ENCODE measurements around the gene VEGFA.

VEGFA gene

DNA sequence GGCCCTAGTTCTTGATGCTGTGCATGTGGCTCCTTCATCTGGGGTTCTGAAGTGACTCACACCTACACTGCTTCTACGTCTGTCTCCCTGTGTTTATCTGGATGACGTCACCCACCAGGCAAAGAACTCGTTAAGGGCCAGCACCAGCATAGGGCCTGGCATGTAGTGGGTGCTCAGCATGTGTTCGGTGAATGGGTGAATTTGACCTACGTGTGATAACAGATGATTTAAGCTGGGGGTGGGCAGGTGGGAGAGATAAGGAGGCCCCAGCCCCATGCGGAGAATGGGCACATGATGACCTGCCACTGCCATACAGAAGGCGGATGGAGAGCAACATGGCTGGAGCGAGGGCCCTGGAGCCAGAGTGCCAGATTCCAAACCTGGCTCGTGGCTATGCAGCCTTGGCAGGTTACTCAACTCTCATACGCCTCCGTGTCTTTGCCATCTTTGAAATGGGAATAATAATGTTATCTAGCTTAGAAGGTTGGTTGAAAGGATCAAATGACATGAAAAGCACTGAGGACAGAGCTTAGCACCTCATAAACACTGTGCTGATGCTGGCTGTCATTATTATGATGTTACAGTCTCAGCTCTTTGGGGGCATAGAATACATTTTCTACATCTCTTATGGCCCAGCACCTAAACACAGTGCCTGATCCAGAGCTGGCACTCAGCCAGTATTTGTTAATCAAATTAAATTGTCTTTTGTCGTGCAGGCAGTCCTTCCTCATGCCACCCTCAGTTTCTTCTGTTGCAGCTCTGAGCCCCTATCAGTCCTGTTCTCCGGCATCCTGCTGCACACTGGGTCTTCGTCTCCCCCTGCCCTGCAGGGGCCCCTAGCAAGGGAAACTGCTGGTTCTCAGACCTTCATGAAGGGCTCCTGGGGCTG, 39.6 kb downstream of the VEGFA start:
- TF ChIP-seq, protein P1, sequence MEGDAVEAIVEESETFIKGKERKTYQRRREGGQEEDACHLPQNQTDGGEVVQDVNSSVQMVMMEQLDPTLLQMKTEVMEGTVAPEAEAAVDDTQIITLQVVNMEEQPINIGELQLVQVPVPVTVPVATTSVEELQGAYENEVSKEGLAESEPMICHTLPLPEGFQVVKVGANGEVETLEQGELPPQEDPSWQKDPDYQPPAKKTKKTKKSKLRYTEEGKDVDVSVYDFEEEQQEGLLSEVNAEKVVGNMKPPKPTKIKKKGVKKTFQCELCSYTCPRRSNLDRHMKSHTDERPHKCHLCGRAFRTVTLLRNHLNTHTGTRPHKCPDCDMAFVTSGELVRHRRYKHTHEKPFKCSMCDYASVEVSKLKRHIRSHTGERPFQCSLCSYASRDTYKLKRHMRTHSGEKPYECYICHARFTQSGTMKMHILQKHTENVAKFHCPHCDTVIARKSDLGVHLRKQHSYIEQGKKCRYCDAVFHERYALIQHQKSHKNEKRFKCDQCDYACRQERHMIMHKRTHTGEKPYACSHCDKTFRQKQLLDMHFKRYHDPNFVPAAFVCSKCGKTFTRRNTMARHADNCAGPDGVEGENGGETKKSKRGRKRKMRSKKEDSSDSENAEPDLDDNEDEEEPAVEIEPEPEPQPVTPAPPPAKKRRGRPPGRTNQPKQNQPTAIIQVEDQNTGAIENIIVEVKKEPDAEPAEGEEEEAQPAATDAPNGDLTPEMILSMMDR (IDR thresholded peaks at IDR 0.05; ENCODE audit: low read depth, low read length, missing control alignments): no peak
- H3K4me3 ChIP-seq (ENCODE audit: low read depth, low read length): no peak overlapping the region
- no peak for DNase-seq (ENCODE audit: low read depth)

DNA sequence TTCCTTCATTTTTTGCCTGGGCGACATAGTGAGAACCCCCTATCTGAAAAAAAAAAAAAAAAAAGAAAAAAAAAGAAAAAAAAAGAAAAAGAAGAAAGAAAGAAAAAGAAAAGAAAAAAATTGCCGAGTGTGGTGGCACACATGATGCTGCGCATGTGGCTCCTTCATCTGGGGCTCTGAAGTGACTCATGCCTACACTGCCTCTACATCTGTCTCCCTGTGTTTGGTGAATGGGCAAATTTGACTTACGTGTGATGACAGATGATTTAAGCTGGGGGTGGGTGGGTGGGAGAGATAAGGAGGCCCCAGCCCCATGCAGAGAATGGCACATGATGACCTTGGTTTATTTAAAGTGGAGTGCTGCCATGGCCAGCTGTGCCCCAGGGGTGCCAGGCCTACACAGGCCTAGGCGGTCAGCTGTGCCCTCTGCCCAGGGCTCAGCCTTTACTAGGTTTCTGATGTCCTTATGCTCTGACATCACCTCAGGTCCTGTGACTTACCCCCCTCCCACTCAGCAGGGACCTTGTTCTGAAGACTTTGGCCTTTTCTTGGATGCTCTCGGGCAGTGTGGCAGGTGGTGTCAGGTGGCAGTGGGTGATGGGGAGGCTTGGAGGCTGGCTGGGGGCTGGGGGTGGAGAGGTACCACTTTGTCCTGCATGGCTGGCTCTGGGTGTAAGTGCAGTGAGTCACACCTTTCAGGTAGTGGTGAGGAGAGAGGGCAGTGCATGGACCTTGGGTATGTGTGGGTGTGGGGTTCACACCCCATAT, 41.1 kb downstream of the VEGFA start:
- TF ChIP-seq, protein P1 (IDR thresholded peaks at IDR 0.05; ENCODE audit: low read depth, low read length, missing control alignments): no peak
- no peak for DNase-seq (ENCODE audit: low read depth)
- H3K4me3 ChIP-seq (ENCODE audit: low read depth, low read length): no peak overlapping the region

DNA sequence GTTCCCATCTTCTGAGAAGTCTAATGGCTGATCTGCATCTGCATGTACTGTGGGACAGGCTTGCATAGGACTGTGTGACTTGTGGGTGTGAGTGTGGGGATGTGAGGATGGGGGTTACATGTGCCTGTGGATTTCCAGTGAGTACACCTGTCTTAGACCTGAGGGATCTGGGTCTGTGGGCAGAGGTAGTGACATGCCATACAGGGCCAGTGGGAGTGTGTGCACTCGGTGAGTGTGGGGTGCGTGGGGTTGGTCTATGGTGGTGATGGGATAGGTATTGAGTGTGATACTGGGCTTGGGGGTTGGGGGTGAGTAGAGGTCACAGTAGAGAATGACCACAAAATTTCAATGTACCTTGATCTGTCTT, 41.7 kb downstream of the VEGFA start:
- no peak overlapping the region for H3K4me3 ChIP-seq (ENCODE audit: low read depth, low read length)
- TF ChIP-seq, protein P1 (IDR thresholded peaks at IDR 0.05; ENCODE audit: low read depth, low read length, missing control alignments): no peak

DNA sequence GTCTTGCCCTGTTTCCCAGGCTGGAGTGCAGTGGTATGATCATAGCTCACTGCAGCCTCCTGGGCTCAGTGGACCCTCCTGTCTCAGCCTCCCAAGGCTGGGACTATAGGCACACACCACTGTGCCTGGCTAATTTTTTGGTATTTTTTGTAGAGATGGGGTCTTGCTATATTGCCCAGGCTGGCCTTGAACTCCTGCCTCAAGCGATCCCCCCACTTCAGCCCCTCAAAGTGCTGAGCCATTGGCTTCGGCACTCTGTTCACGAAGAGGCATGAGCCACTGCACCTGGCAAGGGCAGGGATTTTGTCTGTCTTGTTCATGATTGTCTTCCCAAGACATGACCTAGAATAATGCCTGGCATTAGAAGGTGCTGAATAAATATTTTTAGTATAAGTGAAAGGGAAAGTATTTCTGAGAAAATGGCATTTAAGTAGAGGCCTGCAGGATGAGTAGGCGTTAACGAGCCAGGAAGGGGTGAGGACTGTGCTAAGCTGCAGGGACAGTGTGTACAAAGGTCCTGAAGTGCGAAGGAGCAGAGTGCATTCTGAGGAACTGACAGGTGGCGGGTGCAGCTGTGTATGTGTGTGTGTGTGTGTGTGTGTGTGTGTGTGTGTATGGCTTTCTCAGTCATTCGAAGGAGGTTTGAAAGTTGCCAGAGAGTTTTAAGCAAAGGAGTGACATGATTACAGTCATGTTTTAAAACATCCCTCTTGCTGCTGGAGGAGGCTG, 43.0 kb downstream of the VEGFA start:
- DNase-seq (ENCODE audit: low read depth): no peak
- TF ChIP-seq, protein P1 (IDR thresholded peaks at IDR 0.05; ENCODE audit: low read depth, low read length, missing control alignments): no peak
- H3K4me3 ChIP-seq (ENCODE audit: low read depth, low read length): no peak overlapping the region

More for the DNA sequence above, 41.7 kb downstream of the VEGFA start:
- DNase-seq (ENCODE audit: low read depth): no peak

DNA sequence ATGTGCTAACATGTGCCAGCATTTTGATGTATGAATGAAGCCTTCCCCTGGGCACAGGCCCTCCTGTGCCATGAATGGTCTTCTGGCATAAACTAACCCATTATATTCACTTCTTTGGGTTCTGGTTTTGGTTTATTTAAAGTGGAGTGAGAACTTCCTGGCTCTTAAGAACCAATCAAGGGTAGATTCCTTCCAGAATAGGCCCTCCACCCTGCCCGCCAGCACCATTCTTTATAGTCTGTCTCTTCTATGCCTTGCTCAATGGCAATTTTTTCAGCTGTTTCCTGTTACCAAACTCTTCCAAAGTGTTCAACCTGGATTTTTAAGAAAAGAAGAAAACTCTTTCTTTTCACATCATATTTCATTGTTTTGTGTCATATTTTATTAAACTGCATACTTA, 44.1 kb downstream of the VEGFA start:
- DNase-seq (ENCODE audit: low read depth): no peak
- TF ChIP-seq, protein P1 (IDR thresholded peaks at IDR 0.05; ENCODE audit: low read depth, low read length, missing control alignments): no peak
- H3K4me3 ChIP-seq (ENCODE audit: low read depth, low read length): no peak overlapping the region

DNA sequence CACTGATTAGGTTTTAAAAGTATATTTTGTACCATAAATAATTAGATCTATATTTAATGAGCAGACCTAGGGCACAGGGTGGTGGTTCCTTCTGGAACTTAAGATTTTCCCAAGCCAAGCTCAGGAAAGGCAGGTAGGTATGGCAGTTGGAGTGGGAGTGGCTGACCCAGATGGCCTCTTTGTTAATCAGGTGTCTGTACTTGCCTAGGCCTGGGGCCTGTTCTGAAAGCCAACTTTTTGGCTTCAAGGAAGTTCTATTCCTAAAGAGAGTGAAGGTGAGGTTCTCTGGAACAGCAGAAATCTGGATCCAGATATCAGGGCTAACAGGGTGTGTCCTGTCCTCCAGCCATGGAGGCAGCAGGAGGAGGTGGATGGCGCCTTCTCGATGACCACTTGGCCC, 44.9 kb downstream of the VEGFA start:
- TF ChIP-seq, protein P1 (IDR thresholded peaks at IDR 0.05; ENCODE audit: low read depth, low read length, missing control alignments): no peak
- no peak for DNase-seq (ENCODE audit: low read depth)

More for the DNA sequence above, 44.9 kb downstream of the VEGFA start:
- no peak overlapping the region for H3K4me3 ChIP-seq (ENCODE audit: low read depth, low read length)

All from GM12864 (cell line).